K562 (cell line): ENCODE results near the gene HPCAL1. TPM values are rescaled to one million over a fixed set of nuclear protein-coding genes. Genes with fewer than 3 reads are reported as not detected.

Experiments
- ATAC-seq: fragments of 200-7000 bp; cut with Tn5 transposase; 3 replicates; pipeline ENCODE4 v1.9.1; 2020; ENCODE audit warnings: moderate library complexity
- BruUV-seq: library from RNA; stranded (reverse); fragments of 400-500 nt; replicated peaks from 2 replicates; lab custom pipeline; 2021; lab: Mats Ljungman, UMichigan
- CTCF ChIA-PET: fragments of 300-600 bp; formaldehyde crosslinking; extraction: SDS; loops from one replicate; lab custom pipeline; 2021; ENCODE audit warnings: low intra/inter-chr PET ratio; lab: Yijun Ruan, JAX
- POLR2A ChIA-PET: fragments of 300-600, 350-650 bp; sonication (Branson Sonifier 250); formaldehyde crosslinking; extraction: SDS; loops from one replicate; lab custom pipeline; 2021; ENCODE audit warnings: antibody characterized with exemption, inconsistent platforms; lab: Yijun Ruan, JAX
- DNase-seq, 4 experiments: peaks; one replicate each; pipeline versions ENCODE4 v3.0.0 to v3.0.0-alpha.2; 2011 to 2018; ENCODE audit warnings: low spot score in 3 of 4, mixed read lengths in 3 of 4; ENCODE audit errors: extremely low read depth in 1 of 4
- FAIRE-seq: peaks from 2 replicates; lab custom pipeline; 2011; peaks lifted over from hg19 to GRCh38; lab: Jason Lieb, UNC
- H2AFZ ChIP-seq: 2 replicates; pipeline ENCODE4 v1.6.0; 2011; ENCODE audit warnings: low read depth, low read length, control low read depth, inconsistent platforms
- H3K27ac ChIP-seq: fragments of 200-600 bp; 3 replicates; pipeline ENCODE4 v1.8.0; 2011; ENCODE audit warnings: low read depth, mild to moderate bottlenecking, control low read depth, inconsistent platforms, low read length, moderate library complexity, mixed read lengths; ENCODE audit errors: extremely low read depth
- H3K27me3 ChIP-seq, 2 experiments: fragments of 300-600 bp in 1 of 2; 2 replicates in 1 of 2; 3 replicates in 1 of 2; pipeline versions ENCODE4 v1.6.0 to v1.8.0; 2011; ENCODE audit warnings: inconsistent platforms in 2 of 2, low read length in 2 of 2, mild to moderate bottlenecking in 1 of 2, mixed read lengths in 1 of 2, moderate library complexity in 1 of 2; ENCODE audit not compliant: control insufficient read depth in 2 of 2, insufficient read depth in 2 of 2
- H3K36me3 ChIP-seq: fragments of 300-600 bp; 3 replicates; pipeline ENCODE4 v1.8.0; 2011; ENCODE audit warnings: mild to moderate bottlenecking, low read length, inconsistent platforms; ENCODE audit not compliant: control insufficient read depth, insufficient read depth
- H3K4me1 ChIP-seq, 2 experiments: fragments of 200-600 bp in 1 of 2; replicated peaks in 1 of 2; 2 replicates in 1 of 2; 3 replicates in 1 of 2; pipeline versions ENCODE4 v1.5.1 to v1.8.0; 2011; ENCODE audit warnings: inconsistent platforms in 2 of 2, low read length in 2 of 2, mild to moderate bottlenecking in 1 of 2, mixed read lengths in 1 of 2, moderate library complexity in 1 of 2; ENCODE audit not compliant: control insufficient read depth in 2 of 2, insufficient read depth in 2 of 2
- H3K4me2 ChIP-seq: 2 replicates; pipeline ENCODE4 v1.6.1; 2011; ENCODE audit warnings: low read length, control low read depth, inconsistent platforms, mixed read lengths; ENCODE audit not compliant: insufficient read depth
- H3K4me3 ChIP-seq: fragments of 200-600 bp; sonication (generic), shearing (Covaris generic); 2 replicates; pipeline ENCODE4 v1.5.1; 2016; ENCODE audit warnings: control low read depth, inconsistent platforms
- H3K79me2 ChIP-seq: fragments of 200-600 bp; 3 replicates; pipeline ENCODE4 v1.8.0; 2011; ENCODE audit warnings: low read length, inconsistent platforms; ENCODE audit not compliant: control insufficient read depth, insufficient read depth
- H3K9ac ChIP-seq, 2 experiments: 2 replicates each; pipeline versions ENCODE4 v1.6.0 to v1.6.1; 2011; ENCODE audit warnings: low read depth in 2 of 2, low read length in 2 of 2, control low read depth in 1 of 2, inconsistent platforms in 1 of 2, mild to moderate bottlenecking in 1 of 2, mixed read lengths in 1 of 2; ENCODE audit not compliant: insufficient read depth in 1 of 2
- H3K9me1 ChIP-seq: one replicate; pipeline ENCODE4 v1.6.0; 2011; ENCODE audit warnings: inconsistent platforms, mild to moderate bottlenecking, low read length, moderate library complexity; ENCODE audit not compliant: control insufficient read depth, insufficient read depth
- H3K9me3 ChIP-seq: replicated peaks from 2 replicates; pipeline ENCODE4 v1.5.1; 2011; ENCODE audit warnings: low read depth, low read length, inconsistent platforms; ENCODE audit not compliant: control insufficient read depth, insufficient read depth
- H4K20me1 ChIP-seq: replicated peaks from 2 replicates; pipeline ENCODE4 v1.6.1; 2011; ENCODE audit warnings: low read length, inconsistent platforms, mixed read lengths; ENCODE audit not compliant: control insufficient read depth, insufficient read depth
- CEBPB ChIP-seq: fragments of 450-650 bp; IDR thresholded peaks from 2 replicates; pipeline ENCODE4 v1.6.1; 2016; ENCODE audit warnings: missing genetic modification characterization, missing compliant biosample characterization
- WGBS: fragments of 100-300 bp; shearing (Covaris generic); methylation state at CpG from one replicate; pipeline ENCODE4 v1.1.6; 2016; ENCODE audit warnings: low coverage, mixed read lengths; ENCODE audit not compliant: insufficient coverage; ENCODE audit errors: missing lambda C conversion rate; 5-methylcytosine and 5-hydroxymethylcytosine counted together
- in situ Hi-C: fragments of 300-500 bp; cut with MboI; formaldehyde crosslinking; loops from 4 replicates; pipeline ENCODE4 v1.15.0; 2018; ENCODE audit warnings: inconsistent platforms, mixed read lengths
- intact Hi-C: fragments of 100-400 bp; cut with micrococcal nuclease; formaldehyde crosslinking; loops from 2 replicates; pipeline ENCODE4 v1.14.2; 2022
- polyA plus RNA-seq, 8 experiments: library from polyadenylated mRNA; depleted of rRNA in 4 of 8; stranded (reverse) in 5 of 8; unstranded in 3 of 8; fragments of >200 nt; fragmentation: Nextera tagmentation in 2 of 8; fragmentation: Illumina TruSeq in 1 of 8; extraction: Ambion mirVana in 2 of 8; extraction: Trizol in 1 of 8; gene quantifications; 2 replicates each; pipeline versions ENCODE4 v1.2.1 to v1.2.3, GENCODE V29; 2011 to 2014; ENCODE audit warnings: inconsistent platforms in 1 of 8, missing spikeins in 1 of 8
- total RNA-seq, 7 experiments: library from RNA; depleted of rRNA in 6 of 7; stranded (reverse); fragments of >200 nt in 6 of 7; fragmentation: Illumina TruSeq in 2 of 7; extraction: Trizol in 2 of 7; gene quantifications; 2 replicates each; pipeline versions ENCODE4 v1.2.1 to v1.2.3, GENCODE V29; 2011 to 2021; ENCODE audit warnings: low replicate concordance in 1 of 7
- TF ChIP-seq, protein P1 (sequence below): sonication (generic); formaldehyde crosslinking; IDR thresholded peaks from 2 replicates; pipeline ENCODE4 v1.8.0; 2022; ENCODE audit warnings: mild to moderate bottlenecking, missing genetic modification reagents

The HPCAL1 gene
- total and polyA plus RNA-seq, 9 of the 15 experiments (the other 6 are each of a cell fraction or from before 2014, with no cell fraction given) = 2.7 to 65.5 (median 23.9) TPM

DNA sequence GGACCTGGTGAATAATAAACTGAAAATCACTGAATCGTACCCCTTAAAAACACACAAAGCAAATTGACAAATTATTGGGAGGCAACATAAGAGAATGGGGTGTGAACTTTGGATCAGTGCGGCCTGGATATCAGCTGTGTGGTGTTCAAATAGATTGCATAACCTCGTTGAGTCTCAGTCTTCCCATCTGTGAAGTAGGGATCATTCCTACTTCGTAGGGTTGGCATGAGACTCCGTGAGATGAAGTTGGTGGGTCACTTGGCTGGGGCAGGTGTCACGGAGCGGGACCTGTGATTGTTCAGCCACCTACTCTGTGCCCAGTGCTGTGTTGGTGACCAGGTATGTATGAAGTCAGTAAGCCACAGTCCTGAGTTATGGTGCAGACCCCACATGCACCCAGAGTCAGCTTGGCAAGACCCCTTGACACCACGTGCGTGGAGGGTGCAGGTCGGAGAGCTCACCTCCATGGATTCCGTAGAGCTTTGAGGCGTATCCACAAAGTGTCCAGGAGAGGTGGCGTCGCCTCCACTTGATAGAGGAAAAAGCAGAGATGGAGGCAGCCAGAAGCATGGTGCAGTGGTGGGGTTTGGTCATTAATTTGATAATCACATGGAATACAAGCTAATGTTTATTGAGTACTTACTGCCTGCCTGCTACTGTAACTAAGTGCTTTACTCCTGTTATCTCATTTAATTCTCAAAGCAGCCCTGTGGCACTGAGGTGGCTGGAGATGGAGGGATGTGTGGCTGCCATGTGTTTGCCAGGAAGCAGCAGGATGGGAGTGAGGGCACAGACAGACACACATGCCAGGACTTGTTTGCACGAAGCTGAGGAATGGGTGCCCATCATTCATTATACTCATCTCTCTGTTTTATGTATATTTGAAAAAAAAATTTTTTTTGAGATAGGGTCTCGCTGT, 35.8 kb downstream of the HPCAL1 start:
- no peaks in the 10 kb centered on the region for H3K27me3 ChIP-seq
- no peak overlapping the region for H2AFZ ChIP-seq
- H3K27ac ChIP-seq = no peak overlapping the region
- peaks cover 2% of the 10 kb centered on the region; the same call in 1 of the 2 replicates for H4K20me1 ChIP-seq
- H3K9ac ChIP-seq = 0 out of 4 replicates have a peak overlapping the region, but pooled peaks of 1 of the 2 experiments have one; percentile 43
- in situ Hi-C loops = no loop called here
- CTCF ChIA-PET = interaction anchor here (0.6 kb wide), 1 partner anchor 330 kb away, joined by 3 read pairs; no protein-coding TSS in a partner anchor
- DNase-seq = no peak
- no TSS peak for BruUV-seq
- peaks cover 90% of the 10 kb centered on the region for H3K79me2 ChIP-seq
- intact Hi-C loops = no loop called here
- POLR2A ChIA-PET = interaction anchor here (0.5 to 2.2 kb wide), 4 partner anchors 10 to 41 kb away, joined by 3 to 7 read pairs (median 4); no protein-coding TSS in a partner anchor
- peak; percentile 55 for TF ChIP-seq CEBPB (tag)
- TF ChIP-seq, protein P1, sequence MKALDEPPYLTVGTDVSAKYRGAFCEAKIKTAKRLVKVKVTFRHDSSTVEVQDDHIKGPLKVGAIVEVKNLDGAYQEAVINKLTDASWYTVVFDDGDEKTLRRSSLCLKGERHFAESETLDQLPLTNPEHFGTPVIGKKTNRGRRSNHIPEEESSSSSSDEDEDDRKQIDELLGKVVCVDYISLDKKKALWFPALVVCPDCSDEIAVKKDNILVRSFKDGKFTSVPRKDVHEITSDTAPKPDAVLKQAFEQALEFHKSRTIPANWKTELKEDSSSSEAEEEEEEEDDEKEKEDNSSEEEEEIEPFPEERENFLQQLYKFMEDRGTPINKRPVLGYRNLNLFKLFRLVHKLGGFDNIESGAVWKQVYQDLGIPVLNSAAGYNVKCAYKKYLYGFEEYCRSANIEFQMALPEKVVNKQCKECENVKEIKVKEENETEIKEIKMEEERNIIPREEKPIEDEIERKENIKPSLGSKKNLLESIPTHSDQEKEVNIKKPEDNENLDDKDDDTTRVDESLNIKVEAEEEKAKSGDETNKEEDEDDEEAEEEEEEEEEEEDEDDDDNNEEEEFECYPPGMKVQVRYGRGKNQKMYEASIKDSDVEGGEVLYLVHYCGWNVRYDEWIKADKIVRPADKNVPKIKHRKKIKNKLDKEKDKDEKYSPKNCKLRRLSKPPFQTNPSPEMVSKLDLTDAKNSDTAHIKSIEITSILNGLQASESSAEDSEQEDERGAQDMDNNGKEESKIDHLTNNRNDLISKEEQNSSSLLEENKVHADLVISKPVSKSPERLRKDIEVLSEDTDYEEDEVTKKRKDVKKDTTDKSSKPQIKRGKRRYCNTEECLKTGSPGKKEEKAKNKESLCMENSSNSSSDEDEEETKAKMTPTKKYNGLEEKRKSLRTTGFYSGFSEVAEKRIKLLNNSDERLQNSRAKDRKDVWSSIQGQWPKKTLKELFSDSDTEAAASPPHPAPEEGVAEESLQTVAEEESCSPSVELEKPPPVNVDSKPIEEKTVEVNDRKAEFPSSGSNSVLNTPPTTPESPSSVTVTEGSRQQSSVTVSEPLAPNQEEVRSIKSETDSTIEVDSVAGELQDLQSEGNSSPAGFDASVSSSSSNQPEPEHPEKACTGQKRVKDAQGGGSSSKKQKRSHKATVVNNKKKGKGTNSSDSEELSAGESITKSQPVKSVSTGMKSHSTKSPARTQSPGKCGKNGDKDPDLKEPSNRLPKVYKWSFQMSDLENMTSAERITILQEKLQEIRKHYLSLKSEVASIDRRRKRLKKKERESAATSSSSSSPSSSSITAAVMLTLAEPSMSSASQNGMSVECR (CRISPR knock-in tag) = no peak
- no peak for FAIRE-seq
- ATAC-seq = no peak
- H3K36me3 ChIP-seq = peaks cover 13% of the 10 kb centered on the region; the same call in 2 of the 3 replicates
- peaks cover 33 to 50% of the 10 kb centered on the region in 2 experiments for H3K4me1 ChIP-seq
- no peak overlapping the region for H3K4me2 ChIP-seq
- peaks cover 9% of the 10 kb centered on the region for H3K9me3 ChIP-seq
- H3K9me1 ChIP-seq = no peaks in the 10 kb centered on the region
- H3K4me3 ChIP-seq = no peak overlapping the region
- WGBS = 83% methylated on average over 16 of the region's 16 CpGs
